GM18870 (cell line): ENCODE data around the gene STAT3.
"Not testable (repeated sequence)": the region's sequence is repeated elsewhere in the genome, so short reads cannot be mapped to it uniquely, and the experiment has no call there.

Source experiments
- ATAC-seq: cut with Tn5 transposase; IDR thresholded peaks from one replicate; pipeline ENCODE4 v1.9.1; 2021; ENCODE audit warnings: moderate library complexity; ENCODE audit not compliant: unreplicated experiment

STAT3 gene

GRCh38 chr17:42386777-42387657 lies 1.2 kb downstream of the STAT3 start:
- no peak for ATAC-seq

DNA sequence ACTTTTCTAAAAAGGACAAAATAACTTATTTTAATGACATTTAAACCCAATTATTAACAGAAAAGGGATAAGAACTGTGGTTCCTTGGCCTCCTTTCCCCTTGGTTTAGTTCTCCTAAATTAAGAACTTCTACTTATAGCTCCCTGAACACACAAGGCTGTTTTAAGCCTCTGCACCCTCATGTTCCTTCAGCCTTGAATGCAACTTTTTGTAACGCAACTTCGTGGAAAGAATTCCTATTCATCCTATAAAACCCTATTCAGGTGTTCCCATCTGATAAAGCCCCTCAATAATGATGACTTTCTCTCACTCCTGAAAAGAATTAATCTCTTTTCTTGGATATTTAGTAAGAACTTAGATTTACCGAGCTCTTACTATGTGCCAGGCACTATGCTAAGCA lies 6.3 kb downstream of the STAT3 start:
- ATAC-seq: no peak

DNA sequence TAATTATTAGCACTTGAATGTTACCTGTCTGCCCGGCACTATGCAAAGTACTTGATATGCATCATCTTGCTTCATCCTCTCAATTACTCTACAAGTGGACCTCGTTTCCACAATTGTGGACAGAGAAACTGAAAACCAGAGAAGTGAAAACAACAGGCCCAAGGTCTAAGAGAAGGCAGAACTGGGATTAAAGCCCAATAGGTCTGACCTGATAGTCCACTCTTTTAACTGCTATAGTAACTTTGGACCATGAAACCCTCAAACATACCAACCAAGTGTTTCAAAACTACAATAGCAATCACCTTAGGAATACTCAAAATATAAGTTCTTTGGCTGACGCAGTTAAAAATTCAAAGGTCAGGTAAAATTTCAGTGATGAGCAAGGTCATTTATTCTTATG lies 7.3 kb downstream of the STAT3 start:
- no peak for ATAC-seq

DNA sequence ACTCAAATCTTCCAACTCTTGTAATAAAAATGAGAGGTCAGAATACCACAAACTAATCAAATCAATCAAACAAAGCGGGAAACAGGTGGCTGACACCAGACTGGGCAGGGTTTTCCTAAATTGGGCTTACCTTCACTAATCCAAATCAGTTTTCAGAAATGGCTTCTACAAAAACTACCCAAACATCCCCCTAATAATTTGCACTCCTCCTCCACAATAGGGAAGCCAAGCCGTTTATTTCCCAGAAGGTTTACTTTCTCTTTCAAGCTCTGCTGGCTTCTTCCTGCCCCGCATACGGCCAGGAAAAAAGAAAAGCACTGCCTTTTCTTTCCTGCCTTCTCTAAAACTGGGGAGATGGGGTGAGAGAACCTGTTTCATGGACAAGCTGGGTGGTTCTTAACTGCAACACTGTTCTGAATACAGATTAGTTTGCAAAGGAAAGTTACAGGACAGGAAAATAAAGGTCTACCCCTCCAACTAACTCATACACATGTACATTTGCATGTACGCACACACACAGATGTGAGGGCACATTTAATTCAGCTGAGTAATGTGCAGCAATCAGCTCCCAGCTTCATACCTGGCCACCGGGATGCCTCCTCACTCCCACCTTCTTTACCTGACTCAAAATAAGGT lies 9.2 kb downstream of the STAT3 start:
- no peak for ATAC-seq

- ATAC-seq: no peak
Observed at GRCh38 chr17:42378359-42378958, 9.8 kb downstream of the STAT3 start.

GRCh38 chr17:42373896-42374295 lies 14.3 kb downstream of the STAT3 start:
- ATAC-seq: no peak

- ATAC-seq: no peak
Observed at GRCh38 chr17:42372142-42372541, 16.1 kb downstream of the STAT3 start.

DNA sequence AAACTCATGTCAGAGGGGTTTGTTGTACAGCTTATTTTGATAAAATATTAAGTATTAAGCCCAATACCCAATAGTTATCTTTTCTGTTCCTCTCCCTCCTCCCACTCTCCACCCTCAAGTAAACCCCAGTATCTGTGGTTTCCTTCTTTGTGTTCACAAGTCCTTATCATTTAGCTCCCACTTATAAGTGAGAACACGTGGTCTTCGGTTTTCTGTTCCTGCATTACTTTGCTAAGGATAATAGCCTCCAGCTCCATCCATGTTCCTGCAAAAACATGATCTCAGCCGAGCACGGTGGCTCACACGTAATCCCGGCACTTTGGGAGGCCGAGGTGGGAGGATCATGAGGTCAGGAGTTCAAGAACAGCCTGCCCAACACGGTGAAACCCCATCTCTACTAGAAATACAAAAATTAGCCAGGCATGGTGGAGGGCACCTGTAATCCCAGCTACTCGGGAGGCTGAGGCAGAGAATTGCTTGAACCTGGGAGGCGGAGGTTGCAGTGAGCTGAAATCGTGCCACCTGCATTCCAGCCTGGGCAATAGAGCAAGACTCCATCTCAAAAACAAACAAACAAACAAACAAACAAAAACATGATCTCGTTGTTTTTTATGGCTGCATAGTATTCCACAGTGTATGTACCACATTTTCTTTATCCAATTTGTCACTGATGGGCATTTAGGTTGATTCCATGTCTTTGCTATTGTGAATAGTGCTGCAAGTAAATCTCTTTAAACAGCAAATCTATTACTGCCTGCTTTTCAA lies 19.3 kb downstream of the STAT3 start:
- not testable (repeated sequence) for ATAC-seq

GRCh38 chr17:42368310-42368709 lies 19.9 kb downstream of the STAT3 start:
- not testable (repeated sequence) for ATAC-seq

- ATAC-seq: not testable (repeated sequence)
Observed at GRCh38 chr17:42366176-42367023, 21.8 kb downstream of the STAT3 start.

DNA sequence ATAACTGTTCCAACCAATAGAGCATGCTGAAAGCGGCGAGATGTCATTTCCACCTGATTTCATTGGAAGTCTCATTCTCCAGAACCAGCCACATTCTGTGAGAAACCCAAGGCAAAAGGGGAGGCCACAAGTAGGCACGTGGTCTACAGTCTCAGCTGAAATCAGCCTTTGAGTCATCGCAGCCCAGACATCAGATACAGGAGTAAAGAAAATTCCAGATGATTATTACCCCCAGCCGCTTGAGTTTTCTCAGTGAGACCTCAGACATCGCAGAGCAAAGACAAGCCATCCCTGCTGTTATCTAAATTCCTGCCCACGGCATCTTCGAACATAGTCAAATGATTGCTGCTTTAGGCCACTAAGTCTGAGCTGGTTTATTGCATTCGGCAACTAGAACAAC lies 23.1 kb downstream of the STAT3 start:
- ATAC-seq: no peak

GRCh38 chr17:42363767-42364585 lies 24.3 kb downstream of the STAT3 start:
- ATAC-seq: no peak

GRCh38 chr17:42363231-42363630 lies 25.0 kb downstream of the STAT3 start:
- no peak for ATAC-seq

DNA sequence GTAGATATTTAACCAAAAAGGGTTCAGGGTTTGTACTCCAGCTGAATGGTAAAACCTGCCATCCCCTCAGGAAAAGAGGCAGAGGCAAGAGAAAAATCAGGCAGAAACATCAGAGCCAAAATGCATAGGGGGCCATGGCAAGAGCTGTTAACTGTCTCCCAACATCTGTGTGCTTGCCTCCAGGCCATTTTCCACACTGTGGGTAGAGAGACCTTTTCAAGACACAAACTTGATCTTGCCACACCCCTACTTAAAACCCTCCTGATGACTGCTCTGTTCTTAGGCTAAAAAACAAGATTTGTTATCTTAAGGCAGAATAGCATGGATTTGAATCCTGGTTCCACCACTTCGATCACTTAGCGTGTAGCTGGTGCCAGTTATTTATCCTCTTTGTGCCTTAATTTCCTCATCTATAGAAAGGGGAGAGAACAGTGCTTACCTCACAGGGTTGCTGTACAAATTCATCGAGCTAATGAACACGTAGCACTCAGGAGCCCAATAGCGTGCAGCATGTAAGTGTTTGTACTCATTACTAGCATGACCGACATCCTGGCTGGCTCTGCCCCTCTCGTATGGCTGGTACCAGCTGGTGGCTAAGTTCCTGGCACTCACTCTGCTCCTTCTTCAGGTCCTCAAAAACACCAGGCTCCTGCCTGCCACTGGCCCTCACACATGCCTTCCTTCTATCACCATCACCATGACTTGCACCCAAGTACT lies 25.8 kb downstream of the STAT3 start:
- ATAC-seq: no peak

DNA sequence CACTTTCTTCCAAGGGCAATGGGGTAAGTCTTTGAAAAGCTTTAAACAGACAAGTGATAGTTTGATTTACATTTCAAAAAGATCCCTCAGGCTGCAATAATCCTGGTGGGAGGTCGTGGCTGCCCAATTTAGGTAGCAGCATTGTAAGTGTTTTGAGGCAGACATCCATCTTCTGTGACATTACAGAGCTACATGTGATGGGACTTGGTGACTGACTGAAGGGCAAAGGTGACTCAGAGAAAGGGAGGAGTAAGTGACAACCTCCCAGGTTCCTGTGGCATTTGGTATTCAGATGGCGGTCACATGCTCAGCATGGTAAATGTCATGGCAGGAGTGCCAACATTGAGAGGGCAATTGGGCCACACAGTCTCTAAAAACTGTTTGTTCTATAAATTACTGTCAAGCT lies 26.5 kb downstream of the STAT3 start:
- ATAC-seq: no peak

- ATAC-seq: not testable (repeated sequence)
Observed at GRCh38 chr17:42360388-42360787, 27.9 kb downstream of the STAT3 start.

DNA sequence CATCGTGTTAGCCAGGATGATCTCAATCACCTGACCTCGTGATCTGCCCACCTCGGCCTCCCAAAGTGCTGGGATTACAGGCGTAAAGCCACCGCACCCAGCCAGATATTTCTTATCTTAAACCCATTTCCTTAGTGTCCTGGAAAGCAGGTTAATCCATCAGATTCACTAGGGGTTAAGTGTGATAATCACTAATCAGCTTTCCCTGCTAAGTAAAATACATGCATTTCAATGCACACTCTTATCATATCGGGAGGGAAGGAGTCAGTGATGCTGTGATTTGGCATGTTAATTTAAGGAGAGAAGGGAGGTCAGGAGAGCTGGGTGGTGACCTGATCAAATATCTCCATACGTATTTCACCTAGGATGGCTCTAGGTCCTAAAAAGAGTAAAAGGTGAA lies 29.1 kb downstream of the STAT3 start:
- no peak for ATAC-seq

- no peak for ATAC-seq
Observed at GRCh38 chr17:42358434-42358833, 29.8 kb downstream of the STAT3 start.
